SHP77 (cell line): Measurements from ENCODE around the gene ASCL3.
"Not testable (repeated sequence)": the region's sequence is repeated elsewhere in the genome, so short reads cannot be mapped to it uniquely, and the experiment has no call there.

Source experiments
- DNase-seq, 2 experiments: peaks; one replicate each; lab custom pipeline; 2025; lab: John Stamatoyannopoulos, UW

Gene ASCL3, protein sequence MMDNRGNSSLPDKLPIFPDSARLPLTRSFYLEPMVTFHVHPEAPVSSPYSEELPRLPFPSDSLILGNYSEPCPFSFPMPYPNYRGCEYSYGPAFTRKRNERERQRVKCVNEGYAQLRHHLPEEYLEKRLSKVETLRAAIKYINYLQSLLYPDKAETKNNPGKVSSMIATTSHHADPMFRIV

DNA sequence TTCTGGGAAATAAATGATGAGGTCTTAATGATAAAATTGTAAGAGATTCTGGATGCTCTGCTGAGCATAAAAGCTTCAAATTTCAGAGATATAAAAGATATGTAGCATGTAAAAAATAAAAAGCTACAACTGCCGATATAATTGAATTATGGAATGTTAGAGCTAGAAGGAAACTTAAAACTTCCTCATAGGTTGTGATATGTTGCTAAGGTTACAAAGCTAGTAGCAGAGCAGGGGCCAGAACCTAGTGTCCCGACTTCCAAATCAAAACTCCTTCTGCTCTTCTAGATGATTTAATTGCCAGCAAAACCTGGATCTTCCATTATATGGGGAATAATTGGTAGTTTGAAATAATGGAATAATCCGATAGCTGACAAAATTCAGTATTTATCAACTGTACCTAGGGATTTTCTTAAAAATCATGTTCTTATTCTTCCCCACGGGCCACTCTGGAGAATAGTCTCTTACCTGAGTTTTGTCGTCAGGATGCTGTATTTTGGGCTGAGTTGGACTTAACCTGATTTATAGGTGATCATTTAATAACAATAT is at the start of gene ASCL3:
TSS of gene ASCL3 (minus strand) at position 499 of the 549 bp plus-strand sequence. CDS start 4,855 bp downstream, outside the sequence.
- DNase-seq: no peak

DNA sequence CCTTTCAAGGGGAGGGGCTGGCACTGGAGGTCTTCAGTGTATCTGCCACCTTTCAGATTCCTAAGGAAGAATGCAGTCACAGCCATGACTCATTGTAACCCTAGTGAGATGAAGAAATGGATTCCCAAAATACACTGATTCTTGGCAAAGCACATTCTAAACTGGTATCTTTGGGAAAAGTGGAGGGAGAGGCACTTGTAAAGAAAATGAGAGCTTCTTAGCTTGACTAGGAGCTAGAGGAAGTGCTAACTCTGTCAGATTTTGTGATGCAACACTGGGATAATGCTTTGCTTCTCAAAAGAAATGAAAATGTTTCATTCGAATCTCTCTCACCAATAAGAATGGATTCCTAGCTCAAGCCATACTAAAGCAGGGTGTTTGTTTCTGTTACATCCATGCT is 46.6 kb upstream of the ASCL3 start:
- DNase-seq: no peak

DNA sequence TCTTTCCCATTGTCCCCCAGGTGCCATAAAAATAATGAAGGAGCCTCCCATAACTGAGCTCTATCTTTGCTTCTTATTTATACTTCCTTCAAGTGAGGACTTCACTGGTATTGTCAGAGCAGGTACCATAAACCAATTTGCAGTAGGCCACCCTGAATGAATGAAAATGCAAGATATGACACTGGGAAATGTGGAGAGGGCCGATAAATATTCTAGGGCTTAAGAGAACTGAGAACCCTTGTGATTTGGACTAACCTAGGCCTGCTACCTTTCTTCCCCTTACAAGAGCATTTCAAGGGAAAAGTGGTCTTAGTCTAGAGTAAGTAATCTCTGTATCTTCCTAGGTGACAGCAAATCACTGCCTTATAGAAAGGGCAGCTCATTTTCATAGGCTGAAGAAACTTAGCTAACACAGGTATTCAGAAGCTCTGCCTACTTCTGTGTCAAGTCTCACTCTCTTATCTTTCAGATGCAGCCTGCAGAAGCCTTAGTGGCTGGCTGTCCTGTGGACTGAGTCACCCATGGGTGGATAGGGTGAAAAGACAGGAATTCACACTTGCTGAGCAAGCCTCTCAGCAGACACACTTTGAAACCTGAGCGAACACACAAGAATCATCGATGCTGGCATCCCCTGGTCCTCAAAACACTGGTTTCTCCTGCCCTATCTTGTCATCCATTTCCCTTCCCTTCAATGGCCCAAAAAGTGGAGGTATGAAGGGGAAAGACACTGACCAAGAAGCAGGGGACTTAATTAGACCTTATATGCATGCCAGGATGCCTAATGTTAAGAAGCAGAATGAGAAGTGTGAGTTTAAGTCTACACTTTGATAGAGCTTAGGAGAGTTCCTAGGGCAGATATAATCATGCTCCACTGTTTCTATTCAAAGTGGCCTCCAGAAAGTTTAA is 45.8 kb upstream of the ASCL3 start:
- no peak for DNase-seq

DNA sequence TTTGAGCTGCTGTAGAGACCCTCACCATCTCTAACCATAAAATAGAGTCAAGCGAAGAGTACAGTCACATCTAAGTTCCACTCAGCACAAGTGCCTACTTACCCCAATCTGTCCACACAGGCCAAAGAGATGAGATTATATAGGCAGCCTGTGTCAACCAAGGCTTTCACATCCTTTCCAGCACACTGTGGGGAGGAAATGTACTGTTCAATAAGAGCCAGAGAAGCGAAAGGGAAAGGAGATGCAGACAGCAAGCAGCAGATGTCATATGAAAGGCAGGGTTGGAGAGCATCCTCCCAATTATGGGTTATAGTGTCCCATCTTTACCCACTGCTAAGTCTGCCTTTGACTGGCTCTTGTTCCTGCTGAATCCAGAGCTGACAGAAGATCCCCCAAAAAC is 44.6 kb upstream of the ASCL3 start:
- no peak for DNase-seq

DNA sequence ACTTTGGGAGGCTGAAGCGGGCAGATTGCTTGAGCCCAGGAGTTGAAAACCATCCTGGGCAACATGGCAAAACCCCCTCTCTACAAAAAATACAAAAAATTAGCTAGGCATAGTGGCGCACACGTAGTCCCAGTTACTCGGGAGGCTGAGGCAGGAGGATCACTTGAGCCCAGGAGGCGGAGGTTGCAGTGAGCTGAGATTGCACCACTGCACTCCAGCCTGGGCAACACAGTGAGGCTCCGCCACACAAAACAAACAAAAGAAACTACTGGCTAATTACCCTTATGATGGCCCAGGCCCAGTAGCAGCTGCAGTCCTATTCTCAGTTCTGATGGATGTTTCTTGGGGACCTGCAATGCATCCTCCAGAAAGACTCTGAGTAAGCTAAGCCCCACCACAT is 44.0 kb upstream of the ASCL3 start:
- not testable (repeated sequence) for DNase-seq

DNA sequence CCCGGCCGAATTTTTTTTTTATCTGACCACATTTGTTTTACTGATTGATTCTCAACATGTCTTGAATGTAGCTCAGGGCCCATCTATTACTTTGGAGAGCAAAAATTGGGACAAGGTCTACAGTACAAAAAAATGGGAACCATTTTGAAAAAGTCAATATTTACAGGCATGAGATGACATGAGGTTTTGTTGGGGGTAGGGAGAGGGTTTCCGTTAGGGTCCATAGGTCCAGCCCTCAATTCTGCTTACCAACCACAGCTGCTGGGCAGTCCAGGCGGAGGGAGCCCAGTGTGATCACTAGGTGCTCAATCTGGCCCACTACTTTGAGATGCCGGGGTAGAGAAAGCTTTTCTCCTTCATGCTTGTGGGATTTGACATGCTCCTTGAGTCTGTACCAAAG is 42.6 kb upstream of the ASCL3 start:
- no peak for DNase-seq

DNA sequence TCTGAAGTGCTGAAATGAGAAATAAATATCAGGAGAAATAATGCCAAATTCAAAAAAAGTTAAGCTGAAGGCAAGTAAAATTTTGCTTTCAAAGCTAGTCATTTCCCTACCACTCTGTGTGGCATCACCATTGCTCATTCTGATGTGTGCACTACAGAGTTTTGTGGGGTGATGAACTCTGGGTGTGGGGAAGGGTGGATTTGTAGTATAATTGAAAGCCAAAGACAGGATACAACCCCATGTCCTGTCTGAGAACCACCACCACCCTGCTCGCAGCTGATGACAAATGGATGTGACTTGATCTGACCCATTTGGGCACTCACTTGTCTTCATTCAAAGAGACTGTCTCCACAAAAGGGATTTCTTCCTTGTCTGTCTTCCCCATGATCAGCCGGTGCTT is 40.7 kb upstream of the ASCL3 start:
- DNase-seq: no peak

DNA sequence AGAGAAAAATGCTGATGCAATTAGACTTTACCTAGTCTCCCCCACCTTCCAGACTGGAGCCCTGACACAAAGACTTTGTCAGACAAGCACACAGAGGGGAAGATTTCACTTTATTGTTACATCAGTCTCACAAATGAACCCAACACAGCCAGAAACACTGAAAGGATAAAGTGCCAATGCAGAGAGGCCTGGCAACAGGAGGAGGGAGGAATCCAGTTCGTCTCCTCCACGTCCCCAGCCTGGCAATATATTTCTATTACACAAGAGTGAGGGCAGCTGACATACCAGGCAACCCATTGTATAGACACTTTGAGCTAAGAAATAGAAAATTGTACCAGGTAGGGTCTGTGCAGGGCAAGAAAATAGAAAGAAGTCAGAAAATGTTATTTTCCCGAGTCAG is 37.7 kb upstream of the ASCL3 start:
- no peak for DNase-seq

DNA sequence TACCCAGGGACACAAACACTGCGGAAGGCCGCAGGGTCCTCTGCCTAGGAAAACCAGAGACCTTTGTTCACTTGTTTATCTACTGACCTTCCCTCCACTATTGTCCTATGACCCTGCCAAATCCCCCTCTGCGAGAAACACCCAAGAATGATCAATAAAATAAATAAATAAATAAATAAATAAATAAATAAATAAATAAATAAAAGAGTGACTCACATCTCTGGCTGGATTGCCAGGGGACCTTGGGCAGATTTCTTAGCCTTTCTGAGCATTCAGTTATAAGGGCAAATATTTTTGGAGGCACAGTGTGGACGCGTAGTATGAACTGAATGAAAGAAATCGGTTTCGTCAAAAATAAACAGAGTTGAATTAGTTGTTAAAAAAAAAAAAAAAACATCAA is 36.5 kb upstream of the ASCL3 start:
- DNase-seq: not testable (repeated sequence)

DNA sequence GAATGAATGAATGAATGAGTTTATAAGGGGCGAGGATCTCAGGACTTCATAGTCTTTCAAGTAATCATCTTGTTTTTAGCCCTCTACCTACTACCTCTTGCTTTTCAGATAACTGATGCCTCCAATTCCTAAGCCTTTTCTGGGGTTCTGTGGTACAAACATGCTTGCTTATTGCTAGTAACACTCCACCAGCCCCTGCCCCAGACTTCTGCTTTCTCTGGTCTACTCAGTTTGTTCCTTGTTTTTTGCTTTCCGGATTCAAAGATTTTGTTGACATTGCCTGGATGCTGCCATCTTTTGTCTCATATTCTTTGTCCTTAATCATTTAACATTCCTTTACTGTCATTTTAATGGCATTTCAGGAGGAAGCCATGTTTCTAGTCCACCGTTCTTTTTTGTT is 30.3 kb upstream of the ASCL3 start:
- no peak for DNase-seq

DNA sequence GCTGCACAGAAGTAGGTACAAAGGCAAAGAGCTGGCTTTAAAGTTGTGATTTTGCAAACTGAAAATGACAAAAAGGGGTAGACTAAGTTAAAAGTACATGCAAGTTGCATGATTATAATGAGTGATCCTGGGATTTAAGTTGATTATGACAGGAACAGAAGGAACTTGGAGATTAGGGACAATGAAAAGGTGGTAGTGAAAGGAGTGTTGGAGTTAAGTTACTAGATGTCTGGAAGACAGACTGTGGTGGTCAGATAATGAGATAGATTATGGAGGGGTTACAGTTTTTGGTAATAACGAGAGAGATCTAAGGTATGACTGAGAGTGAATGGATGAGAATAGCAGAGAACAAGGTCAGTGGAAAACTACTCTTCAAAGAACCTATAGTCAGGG is 29.1 kb upstream of the ASCL3 start:
- DNase-seq: no peak

DNA sequence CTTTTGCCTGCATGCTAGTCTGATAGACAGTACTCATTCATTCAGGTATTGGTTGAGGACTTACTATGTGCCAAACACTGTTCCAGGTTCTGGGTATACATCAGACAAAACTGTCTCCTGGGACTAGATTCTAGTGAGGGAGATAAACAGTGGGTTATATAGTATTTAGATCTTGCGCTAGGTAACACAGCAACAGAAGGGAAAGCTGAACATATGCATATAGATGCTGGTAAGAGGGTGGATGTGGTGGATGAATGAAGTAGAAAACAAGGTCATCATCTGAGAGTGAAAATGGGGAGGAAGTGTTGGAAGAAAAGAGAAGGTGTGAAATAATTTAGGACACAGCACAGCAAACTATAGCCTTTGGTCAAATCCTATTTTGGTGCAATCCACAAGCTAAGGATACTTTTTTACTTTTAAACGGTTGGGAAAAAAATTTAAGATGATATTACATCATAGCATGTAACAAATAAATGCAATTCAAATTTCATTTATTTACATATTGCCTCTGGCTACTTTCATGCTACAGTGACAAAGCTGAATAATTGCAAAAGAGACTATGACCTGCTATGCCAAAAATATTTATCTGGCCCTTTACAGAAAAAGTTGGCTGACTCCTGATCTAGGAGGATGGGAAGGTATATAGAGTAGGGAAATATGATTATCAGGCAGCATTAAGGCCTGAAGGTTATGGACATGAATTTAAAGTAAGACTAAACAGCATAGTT is 28.5 kb upstream of the ASCL3 start:
- no peak for DNase-seq

DNA sequence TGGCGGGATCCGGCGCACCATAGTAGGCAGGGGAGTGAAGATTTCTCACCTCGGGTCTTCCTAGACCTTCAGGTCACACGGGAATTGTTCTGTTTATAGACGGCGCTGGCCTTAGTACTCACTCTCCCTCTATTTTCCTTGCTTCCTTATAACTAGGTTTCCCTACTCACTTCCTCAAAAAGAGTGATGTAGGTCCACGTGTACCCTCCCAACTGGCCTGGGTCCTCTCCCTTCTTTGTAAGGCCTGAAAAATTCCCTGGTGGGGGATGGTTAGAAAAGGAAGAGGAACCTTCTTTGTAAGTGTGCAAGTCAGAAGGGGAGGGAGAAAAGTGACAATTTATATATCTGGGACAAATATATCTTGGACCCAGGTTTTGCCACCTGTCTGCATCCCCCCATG is 24.4 kb upstream of the ASCL3 start:
- no peak for DNase-seq

DNA sequence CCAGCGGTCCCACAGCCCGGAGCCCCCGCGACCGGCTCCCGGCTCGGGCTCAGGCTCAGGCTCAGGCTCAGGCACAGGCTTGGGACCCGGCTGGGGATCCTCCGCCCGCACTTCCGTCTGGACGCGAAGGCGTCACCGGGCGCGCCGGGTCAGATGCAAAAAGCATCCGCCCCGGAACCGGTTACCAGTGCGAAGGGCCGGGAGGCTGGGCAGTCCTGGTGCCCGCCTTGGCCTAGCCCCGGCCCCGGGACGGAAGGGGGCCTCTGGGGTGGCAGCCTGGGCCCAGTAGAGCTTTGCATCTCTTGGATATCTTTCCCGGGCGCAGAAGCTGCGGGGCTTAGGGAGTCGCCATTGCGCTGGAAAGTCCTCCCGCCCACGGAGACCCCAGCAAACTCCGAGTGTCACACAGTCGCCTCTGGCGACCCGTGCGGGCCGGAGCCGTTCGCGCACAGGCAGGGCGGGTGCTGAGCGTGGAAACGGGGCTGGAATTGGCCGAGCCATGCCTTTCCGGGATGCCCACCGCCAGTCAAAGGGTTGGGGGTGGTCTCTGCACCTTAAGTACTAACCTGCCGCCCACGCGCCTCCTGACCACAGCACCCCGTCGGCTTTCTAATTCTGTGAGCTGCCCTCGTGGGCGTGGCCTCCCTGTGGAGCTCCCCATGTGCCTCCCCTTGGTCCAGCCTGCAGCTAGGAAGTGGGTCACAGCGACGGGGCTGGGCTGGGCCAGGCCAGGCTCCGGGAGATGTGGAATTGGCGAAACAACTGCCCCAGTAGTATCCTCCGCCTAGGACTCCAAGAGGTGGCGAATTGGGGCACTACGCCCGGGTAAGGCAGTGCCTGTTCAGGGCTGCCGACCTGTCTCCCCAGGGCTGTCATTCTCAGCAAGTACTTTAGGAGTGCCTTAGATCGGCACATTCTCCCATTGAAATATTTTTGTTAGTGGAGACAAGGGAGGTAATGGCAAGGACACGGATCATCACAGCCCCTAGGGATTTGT is 21.8 kb upstream of the ASCL3 start, which contains the start of gene TMEM9B:
TSS of gene TMEM9B (minus strand) at position 119 of the 997 bp plus-strand sequence. CDS start 129 bp downstream, outside the sequence.
- peak; percentile 46 to 61 for DNase-seq

DNA sequence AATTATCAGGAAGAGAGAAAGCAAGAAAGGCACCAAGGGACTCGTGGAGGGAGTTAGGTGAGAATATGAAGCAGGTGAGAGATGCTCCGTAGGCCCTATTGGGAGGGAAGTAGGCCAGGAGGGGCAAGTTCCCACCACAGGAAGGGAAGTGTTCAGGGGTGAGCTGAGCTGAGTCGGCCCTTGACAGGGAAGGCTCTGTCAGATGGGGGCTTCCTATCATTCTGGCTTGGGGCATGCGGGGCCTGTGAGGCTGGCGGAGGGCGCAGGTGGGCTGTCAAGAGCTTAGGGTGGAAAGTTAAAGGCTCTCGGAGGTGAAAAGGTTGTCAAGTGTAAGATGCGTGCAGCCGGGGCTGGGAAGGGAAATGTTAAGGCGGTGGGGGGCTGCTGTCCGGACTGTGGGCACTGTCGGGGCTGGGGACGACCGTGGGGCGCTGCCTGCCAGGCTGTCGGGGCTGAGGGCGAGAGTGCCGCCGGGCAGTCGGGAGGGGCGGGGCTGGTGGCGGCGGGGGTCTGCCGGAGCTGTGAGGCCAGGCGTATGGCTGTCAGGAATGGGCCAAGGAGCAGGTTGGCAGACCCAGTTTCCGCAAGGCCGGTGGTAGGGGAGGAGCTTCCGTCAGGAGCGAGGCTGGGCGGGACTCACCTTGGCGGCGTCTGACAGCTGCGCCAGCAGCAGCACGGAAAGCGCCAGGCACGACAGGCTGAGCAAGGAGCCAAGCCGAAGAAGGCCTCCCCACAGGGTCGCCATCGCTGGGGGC is 20.9 kb upstream of the ASCL3 start:
- peak; percentile 24 to 38 for DNase-seq

DNA sequence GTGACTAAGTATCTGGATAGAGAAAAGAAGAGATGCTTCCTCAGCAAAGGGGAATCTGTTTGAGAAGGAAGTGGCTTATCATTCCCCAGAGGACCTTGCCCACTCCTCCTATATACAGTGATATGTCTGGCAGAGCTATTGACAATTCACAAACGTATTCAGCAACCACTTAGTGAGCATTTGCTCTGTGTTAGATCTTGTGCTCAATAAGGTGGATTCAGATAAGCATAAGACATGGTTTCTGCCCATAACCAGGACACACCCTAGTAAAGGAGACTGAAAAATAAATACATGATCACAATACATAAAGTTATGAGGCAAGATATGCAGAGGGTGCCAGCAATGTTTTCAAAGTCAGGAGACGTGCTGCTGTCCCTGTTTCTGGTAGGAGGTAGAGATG is 20.0 kb upstream of the ASCL3 start:
- no peak for DNase-seq

DNA sequence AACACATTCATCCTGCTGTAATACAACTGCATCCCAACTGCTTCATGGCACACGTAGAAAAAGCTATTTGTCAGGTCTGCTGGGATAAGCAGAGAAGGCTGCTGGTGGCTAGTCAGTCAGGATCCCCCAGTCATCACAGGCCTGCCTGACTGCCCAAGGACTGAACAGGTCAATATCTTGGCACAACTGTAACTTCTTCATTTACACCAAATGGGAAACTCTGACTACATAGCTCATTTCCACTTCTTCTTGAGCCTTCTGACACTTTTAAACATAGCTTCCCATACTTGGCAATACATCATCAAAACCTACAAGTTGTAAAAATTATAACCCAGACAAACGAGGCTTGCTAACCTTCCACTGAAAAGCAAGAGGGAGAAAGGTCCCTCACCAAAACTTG is 18.6 kb upstream of the ASCL3 start:
- DNase-seq: no peak

DNA sequence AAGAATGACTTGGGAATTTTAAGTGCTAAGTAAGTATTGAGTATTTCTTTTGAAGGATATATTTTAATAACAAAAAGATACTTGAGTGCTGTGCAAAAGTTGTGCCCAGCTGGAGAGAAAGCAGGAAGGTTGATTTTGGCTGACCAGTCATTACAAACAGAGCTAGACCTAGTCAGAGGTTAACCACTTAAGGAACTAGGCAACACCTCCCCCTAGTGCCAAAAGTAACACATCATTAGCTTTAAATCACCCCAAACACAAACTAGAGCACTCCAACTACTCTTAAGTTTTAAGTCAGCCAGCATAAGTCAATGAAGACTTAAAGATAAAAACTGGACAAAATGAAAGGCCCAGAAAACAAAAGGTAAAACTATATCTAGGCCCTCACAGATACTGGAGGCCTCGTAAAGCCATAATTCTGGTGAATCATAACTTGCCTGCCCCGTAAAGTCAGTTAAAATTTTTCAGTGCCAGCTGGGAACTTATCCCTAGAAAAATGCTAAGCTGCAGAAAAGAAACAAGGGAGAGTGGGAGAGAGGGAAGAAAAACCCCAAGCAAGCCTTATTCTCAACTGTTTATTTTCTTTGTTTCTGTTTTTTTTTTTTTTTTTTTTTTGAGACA is 16.8 kb upstream of the ASCL3 start:
- peak; percentile 19 to 25 for DNase-seq

DNA sequence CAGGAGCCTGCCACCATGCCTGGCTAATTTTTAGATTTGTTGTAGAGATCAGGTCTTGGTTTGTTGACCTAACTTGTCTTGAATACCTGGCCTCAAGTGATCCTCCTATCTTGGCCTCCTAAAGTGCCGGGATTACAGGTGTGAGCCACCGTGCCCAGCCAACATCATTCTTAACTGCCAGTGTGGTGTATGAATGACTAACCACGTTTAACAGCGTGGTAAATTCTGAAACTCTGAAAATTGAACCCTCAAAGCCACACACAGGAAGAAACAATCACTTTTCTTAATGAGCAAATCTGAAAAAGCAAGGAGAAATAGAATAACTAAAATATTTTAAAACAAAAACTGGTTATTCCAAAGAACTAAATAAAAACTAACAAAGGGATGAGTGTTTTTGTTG is 14.0 kb upstream of the ASCL3 start:
- DNase-seq: no peak

DNA sequence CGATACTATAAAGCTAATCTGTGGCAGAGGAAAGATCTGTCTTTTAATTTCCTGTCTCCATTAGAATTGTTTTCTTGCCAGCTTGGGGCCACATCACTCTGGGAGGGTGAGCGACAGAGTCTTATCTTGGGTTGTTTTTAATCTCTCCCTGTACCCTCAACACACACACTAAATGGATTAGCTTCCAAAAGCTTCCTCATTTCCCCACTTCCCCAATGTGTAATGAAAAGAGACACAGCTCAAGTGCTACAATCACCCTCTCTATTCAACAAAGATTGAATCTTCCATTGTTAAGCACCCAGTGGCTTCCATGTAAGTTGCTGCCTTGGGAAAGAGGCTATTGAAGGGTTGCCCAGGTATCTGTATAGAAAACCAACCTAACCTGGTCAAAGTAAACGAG is 6.1 kb upstream of the ASCL3 start:
- DNase-seq: no peak
